Cortex of kidney (tissue), 1 donor: ENCODE measurements around the gene UTP4.

ENCODE experiments used
- DNase-seq: peaks from one replicate; lab custom pipeline; 2025; lab: John Stamatoyannopoulos, UW

UTP4 gene

DNA sequence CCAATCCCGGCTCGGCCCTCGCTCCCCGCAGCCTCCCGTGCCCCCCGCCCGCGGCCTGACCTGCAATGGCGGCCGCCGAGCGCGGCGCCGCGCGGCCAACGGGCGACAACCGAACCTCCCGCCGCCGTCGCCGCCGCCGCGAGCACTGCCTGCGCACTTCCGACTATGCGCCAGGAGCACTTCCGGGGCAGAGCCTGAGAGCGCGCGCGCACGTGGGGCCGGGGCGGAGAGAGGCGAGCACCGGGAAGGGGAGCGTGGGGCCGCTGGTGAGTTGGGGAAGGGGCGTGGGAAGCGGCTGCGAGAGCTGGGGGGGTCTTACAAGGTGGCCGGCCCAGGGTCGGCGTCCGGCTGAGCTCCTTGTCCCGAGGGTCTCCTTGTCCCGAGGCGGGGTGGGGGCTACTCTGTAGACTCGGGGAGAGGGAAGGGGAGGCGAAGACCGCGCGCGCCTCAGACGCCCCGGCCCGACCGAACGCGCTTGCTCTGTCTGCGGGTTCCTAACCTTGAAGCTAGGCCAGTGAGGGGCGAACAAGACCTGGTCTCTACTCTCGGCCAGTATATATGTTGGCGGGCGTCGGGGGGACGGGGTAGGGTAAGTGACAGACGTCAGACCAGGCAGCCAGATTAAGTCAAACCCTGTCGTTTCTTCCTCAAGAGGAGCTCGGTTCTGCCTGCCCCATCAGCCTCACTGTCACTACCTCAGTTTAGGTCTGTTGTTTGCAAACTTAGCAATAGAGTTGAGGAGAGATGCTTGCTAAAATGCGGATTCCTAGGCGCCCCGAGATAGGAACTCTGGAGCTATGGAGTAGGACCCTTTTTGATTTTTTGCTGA is at the start of gene UTP4, which contains the start of gene CHTF8:
Gene UTP4 (plus strand): TSS at position 226 of the 829 bp plus-strand sequence. CDS start 811 bp downstream, outside the sequence.
Gene CHTF8 (minus strand): TSS at position 165 of the 829 bp plus-strand sequence. CDS start 11,130 bp downstream, outside the sequence.
- no peak for DNase-seq

DNA sequence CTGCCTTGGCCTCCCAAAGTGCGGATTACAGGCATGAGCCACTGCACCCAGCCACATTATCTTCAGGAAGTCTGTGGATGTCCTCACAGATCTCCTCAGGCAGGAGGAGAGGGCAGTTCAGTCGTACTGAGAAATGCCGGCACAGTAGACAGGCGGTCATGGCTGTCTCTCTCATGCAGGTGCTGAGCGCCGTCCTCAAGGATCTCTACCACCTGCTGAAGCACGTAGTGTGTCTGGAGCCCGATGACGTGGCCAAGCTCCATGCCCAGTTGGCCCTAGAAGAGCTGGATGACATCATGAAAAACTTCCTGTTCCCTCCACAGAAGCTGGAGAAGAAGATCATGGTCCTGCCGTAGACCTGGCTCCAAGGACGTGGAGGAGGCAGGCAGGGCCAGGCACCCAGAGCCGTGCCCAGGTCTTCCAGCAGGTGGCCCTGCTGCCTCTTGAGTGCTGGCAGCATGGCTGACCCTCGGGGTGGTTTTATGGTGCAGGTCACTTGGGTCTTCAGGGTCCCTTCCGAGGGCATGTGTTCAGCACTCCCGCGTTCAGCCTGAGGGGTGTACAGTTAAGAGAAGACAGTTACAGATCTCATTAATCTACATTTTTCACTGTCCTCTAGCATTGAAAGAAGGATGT is 49.0 kb upstream of the UTP4 start:
- no peak for DNase-seq

DNA sequence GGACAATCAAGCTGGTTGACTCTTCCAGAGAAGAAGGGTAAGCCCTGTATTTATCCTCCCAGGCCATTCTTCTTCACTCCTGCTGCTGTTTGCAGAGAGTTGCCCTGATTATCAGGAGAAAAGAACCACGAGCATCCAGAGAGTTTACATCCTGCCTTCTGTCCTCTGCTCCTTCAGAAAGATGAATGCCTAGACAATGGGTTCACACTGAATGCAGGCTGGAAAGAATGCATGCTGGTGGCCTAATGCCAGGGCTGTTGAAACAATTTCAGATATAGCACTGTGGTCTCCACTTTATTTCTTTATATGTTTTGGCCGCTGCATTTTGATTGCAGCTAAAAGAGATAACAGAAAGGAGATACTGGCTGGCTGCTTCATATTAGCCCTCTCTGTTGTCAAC is 48.2 kb upstream of the UTP4 start:
- no peak for DNase-seq

DNA sequence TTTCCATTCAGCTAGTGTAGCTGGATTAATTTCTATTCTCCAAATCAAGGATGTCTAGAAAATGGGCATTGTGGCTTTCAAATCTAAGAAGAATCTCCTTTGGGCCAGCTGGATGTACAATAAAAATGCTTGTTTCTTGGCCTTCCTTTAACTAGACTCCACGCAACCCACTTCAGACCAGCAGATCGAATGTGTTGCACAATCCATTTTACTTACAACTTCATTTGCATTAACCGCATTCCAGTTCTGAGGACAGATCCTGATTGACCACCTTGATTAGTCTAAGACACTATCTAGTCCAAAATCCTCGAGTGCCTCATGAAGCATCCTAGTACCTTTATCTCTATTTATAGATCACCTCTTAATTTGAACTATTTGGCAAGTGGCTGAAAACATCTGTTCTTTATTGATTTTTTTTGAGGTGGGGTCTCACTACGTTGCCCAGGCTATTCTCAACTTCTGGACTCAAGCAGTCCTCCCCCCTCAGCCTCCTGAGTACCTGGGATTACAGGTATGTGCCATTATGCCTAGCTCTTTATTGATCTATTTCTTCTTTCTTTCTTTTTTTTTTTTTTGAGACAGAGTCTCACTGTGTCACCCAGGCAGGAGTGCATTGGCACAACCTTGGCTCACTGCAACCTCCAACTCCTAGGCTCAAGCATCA is 47.3 kb upstream of the UTP4 start:
- no peak for DNase-seq

DNA sequence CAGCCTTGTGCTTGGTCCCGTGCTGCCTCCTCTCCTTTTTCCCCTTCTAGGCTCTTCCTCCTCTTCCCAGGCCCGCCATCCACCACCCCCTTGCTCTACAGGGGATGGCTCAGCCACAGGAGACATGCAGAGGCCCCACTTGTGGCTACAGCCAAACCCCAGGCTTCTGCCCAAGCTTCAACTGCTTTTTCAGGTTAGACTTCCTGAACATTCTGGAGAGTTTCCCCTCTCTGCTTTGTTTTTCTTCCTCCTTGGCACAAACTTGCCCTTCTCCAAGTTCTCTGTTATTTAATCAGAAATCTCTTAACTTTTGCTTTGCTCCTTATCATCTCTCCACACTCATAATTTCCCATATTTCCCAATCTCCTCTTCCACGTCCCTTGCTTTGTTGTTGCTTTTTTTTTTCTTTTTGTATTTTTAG is 45.3 kb upstream of the UTP4 start:
- no peak for DNase-seq

DNA sequence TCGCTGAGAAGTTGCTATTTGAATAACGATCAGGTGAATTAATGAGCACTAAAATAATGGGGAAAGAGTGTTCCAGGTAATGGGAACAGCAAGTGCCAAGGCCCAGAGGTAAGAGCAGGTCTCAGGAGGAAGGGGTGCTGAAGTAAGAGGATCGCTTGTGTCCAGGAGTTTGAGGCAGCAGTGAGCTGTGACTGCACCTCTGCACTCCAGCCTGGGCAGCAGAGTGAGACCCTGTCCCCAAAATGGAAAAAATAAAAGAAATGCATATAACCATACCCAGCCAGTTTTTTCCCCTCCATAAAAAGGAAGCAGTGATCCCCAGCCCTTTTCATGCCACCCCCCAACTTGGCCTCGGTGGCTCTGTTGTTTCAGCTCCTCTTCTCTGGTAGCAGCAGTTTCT is 43.8 kb upstream of the UTP4 start:
- DNase-seq = no peak

DNA sequence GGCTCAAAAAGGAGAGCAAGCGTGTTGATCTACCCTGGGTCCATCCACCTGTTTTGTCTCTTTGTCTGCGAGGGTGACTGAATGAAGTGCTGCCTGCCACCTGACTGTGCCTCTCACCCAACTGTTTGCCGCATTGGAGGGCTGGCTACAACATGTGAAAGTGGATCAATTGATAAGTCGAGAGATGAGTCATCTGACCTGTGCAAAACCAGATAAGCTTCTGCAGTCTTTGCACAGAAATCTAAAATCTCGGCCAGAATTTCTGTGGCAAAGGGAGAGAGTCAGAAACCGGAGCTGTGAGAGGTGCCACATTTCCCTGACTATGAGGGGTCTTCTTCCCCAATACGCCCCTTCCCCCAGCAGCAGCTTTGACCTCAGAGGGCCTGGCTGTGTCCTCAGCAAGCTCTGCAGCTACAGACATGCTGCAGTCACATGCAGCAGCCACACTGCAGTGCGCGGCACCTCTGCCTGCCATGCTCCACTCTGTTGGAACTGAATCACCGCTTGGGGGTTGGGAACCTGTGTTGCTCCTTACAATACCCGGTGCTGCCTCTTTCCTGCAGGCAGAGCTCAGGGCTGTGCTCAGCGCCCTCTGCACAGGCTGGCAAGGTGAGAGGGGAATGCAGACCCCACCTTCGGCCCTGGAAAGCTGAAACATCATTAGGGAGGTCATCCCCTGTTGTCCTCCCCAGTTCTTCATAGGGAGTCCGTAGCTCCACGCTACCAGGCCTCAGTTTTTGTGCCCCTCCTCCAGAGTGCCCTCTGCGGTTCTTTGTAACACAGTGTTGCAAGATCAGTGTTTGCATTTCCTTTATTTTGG is 43.1 kb upstream of the UTP4 start:
- DNase-seq = no peak

DNA sequence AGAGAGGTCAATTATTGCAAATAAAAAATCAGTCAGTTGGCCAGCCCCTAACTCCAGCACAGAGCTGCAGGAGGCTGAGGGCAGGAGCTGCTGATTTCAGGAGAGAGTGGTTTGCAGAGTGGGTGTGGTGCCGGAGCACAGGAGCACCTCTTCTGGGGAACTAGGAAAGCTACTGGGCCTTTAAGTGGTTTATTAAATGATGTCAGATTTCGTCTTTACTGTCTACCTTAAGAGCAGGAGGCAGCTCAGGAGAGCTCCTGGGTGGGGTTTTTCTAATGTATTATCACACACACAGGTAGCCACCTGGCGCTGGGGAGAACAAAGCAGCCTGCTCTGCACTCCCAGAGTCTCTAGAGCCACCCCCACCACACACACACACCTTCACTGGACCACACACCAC is 38.5 kb upstream of the UTP4 start:
- no peak for DNase-seq

DNA sequence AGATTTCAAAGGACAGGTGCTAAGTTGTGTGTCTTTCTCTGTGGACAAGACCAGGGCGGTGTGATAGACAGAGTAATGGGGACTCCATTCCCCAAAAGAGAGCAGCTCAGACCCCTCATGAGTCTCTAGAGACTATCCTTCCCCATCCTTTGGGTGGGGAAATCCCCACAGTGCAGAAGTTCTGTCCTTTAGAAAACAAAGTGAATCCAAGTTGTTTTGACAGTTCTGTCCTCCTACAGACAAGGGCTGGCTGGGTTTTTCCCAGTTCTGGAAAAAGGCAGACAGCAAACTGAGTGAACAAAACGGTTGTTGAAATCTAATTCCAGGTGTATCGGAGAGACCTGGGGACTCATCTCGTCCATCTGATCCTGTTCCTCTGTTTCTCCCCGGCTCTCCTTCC is 37.9 kb upstream of the UTP4 start:
- DNase-seq = no peak

DNA sequence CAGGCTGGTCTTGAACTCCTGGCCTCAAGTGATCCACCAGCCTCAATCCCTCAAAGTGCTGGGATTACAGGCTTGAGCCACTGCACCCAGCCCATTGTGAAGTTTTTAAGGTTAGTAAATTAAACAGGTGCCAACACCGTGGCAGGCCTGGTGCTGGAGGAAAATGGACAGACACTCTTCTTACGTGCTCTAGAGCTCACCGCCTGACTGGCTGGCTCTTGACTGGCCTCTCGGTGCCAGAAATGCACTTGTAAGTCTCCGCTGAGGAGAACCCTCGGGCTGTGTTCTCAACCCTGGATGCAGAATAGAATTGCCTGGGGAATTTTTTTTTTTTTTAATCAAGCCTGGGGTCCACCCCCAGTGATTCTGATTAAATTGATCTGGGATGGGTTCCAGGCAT is 37.3 kb upstream of the UTP4 start:
- no peak for DNase-seq

DNA sequence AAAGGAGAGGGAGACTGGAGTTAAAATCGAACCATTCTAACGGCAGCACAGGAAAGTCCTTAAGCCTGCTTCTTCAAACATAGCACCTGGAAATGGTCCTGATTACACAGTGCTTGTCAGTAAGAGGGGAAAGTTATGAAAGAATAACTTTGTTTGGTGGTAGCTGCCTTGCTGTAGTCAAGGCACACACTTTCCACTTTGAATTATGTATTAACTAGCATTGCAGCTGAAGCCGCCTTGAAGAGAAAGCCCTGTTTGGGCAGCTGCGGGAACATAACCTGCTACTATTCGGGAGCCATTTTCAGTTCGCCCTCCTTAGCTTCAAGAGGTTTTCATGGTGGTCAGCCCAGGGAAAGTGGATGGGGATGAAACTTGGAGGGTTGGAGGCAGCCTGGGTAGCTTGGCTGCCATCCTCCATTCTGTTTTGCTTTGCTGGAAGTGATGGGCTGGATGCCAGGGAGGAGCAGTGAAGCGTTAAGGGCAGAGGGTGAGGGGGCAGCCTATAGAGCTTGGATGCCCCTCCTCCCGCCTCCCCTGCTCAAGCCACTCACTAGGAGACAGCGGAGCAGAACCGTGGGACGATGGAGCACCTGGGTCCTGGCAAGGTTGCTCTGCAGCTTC is 32.3 kb upstream of the UTP4 start:
- DNase-seq = no peak

DNA sequence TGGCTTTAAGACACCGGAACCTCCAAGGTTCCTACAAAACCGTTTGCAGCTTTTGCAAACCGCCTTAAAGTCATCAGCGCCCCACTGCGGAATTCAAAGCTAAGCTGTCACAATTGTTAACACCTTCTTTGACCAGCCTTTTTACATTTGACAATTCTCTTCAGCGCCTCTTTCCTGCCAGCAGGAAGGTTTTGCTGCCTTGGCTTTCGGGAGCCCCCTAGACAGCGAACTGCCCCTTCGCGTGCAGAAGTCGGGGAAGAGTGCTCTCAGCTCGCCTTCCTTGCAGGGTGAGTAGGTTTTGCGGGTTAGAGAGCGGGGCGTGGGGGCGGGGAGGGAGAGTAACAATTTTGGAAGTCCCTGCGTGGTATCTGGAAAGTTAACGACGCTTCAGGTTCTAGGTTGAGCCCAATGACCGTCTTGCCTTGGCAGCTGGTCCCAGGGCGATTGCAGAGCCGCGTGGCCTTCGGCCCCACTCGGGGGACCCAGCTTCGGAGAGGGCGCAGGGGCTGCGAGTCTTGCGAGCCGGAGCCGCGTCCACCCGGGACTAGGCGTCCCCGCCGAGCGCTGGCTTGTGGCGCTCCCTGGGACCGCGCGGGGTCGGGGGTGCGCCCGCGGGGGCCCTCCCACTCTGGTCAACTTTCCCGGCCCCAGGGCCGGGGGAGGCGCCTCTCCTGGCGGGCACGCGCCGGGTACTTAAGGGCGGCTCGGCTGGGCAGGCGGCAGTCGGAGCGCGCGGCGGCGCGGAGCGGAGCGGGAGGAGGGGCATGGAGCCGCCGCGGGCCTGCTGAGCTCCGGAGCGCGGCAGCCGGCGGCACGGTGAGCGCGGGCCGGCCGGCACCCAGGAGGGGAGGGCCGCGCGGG is 26.7 kb upstream of the UTP4 start, which contains the start of gene HAS3:
Gene HAS3 (plus strand): TSS at position 153 of the 861 bp plus-strand sequence. CDS start 3,743 bp downstream, outside the sequence.
- no peak for DNase-seq

DNA sequence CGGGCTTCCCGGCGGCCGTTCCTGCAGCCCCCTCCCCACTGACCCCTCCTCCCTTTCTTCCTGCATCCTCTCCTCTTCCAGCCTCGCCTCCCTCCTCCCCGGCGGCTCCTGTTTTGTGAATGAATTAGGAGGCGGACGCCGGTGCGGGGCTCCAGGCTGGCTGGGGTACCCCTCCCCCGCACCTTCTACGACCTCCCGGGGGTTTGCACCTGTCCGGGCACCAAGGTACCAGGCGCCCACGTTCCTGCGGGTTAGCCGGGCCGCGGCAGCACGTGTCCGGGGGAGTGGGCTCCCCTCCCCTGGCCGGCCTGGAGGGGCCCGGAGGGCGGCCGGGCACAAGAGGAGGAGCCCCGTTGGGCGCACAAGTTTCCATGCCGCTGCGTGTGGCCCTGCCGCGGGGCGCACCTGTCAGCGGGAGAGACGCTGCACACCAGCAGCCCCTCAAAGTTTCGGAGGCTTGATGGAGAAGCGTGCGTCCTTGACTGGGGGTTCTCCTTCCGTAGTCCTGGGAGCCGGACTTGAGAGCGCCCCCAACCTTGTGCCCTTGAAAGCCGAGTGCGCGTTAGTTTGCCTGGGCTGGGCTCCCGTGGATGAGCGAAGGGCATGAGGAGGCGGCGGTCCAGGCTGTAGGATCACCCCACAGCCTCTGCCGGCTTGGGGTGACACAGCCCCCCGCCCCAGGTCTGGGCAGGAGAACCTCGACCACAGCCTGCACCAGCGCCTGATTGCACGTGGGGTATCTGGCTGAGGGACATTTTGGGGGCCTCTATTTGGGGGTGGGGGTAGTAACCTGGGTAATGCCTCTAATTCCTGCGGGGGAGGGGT is 25.7 kb upstream of the UTP4 start:
- DNase-seq = no peak

DNA sequence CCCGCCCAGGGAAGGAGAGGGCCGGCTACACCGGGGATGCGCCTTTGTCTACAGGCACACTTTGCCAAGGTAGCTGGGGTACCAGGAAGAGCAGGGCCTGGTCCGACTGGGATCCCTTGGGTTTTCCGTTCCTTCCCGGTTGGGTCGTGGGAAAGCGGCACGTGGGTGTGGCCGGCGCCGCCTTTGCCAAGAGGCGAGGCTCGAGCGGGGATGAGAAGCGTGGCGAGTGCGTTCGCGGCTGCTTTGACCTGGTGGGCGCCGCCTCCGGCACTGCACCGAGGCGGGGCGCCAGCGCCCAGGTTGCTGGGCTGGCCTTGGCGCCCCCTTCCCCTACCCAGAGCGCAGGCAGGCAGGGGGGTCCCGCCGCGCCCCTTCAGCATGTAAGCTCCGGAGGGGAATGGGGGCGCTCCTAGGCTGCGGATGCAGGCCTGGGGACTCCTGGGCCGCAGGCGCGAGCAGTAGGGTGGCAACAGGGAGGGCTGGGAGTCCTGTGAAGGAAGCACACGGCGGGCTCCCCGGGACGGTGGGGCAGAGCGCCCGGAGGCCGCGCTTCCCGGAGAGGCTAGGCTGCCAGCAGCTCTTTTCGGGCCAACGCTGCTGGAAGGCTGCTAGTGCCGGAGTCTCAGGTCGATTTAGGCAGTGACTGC is 25.0 kb upstream of the UTP4 start:
- no peak for DNase-seq

DNA sequence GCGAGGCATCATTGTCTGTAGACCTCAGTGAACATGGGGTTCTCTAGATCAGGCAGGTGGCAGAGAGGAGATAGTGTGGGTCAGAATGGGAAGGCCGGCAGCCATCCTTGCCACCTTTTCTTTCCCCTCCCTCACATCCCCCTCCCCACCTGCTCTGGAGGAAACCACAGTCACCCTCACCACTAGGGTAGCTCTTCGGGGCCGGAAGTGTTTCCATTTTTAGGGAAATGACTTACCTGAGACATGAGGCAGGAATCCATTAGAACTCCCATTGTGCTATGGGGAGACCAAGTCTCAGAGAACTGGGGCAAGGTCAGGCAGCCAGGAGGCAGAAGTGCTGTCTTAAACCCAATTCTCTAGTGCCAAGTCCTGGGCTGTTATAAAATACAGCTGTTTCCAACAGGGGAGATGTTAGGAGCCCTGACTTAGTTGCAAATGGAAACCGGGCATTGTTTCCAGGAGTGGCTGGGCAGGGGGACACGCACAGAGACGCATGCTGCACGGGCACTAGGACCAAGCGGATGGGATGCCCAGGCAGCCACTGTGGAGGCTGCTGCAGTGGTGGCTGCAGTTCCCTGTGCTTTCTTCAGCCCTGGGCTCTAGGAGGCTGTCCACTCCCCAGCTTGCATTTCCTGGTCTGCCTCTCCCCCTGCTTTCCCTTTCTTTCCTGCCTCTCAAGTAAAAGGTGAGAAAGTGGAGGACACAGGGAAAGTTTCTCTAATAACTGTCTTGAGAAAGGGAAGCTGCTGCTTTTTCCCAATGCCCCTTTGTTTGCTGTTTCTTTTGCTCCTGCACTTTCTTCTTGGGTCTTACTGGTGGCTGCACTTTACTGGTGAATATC is 24.2 kb upstream of the UTP4 start:
- DNase-seq = no peak

DNA sequence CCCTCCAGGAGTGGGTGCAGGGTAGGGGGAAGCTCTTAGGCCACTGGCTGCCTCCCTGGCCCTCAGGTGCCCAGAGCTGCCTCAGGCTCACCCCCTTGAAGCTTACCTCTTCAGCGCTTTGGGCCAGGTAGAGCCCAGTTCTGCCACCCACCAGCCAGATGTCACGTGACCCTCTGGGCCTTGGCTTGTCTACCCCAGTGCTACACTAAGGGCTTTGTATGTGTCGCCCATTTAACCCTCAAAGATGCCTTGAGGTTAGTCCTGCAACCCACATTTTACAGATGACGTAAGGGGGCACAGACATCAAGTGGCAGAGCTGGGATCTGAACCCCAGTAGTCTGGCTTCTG is 23.6 kb upstream of the UTP4 start:
- no peak for DNase-seq

DNA sequence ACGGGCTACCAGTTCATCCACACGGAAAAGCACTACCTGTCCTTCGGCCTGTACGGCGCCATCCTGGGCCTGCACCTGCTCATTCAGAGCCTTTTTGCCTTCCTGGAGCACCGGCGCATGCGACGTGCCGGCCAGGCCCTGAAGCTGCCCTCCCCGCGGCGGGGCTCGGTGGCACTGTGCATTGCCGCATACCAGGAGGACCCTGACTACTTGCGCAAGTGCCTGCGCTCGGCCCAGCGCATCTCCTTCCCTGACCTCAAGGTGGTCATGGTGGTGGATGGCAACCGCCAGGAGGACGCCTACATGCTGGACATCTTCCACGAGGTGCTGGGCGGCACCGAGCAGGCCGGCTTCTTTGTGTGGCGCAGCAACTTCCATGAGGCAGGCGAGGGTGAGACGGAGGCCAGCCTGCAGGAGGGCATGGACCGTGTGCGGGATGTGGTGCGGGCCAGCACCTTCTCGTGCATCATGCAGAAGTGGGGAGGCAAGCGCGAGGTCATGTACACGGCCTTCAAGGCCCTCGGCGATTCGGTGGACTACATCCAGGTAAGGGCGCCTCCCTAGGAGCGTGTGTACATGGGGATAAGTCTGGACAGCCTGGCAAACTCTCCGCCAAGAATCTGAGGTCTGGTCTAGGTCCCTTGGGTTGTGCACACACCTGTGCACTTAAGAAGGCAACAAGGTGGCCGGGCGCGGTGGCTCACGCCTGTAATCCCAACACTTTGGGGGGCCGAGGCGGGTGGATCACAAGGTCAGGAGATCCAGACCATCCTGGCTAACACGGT is 22.8 kb upstream of the UTP4 start:
- no peak for DNase-seq
